Measurements from ENCODE around the gene PDE11A.

DNA sequence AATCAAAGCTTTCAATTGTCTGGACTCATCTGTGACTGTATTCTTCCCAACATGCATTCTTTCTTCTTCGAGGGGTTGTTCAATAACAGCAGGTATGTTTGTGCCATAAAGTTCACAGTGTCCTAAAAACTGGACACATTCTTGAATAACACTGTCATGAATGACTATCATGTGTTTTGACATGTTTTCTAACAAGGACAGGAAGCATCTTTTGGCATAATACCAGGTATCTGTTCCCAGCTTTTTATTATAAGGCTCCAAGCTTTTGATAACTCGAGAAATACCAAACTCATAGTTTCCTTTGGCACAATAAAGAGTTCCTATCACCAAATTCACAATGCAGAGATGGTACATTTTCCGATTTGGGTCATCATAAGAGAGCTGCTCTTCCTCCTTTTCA lies 455.8 kb downstream of the PDE11A start:
- TF ChIP-seq SNAI2 (CRISPR knock-in tag; IDR thresholded peaks at IDR 0.05) (no peak), ZNF70 (CRISPR knock-in tag; IDR thresholded peaks at IDR 0.05) (no peak), OSR1 (CRISPR knock-in tag; IDR thresholded peaks at IDR 0.05) (no peak), CSDC2 (CRISPR knock-in tag; IDR thresholded peaks at IDR 0.05) (no peak), BACH2 (CRISPR knock-in tag; IDR thresholded peaks at IDR 0.05; ENCODE audit: borderline replicate concordance) (no peak)
- TF ChIP-seq, protein P1, sequence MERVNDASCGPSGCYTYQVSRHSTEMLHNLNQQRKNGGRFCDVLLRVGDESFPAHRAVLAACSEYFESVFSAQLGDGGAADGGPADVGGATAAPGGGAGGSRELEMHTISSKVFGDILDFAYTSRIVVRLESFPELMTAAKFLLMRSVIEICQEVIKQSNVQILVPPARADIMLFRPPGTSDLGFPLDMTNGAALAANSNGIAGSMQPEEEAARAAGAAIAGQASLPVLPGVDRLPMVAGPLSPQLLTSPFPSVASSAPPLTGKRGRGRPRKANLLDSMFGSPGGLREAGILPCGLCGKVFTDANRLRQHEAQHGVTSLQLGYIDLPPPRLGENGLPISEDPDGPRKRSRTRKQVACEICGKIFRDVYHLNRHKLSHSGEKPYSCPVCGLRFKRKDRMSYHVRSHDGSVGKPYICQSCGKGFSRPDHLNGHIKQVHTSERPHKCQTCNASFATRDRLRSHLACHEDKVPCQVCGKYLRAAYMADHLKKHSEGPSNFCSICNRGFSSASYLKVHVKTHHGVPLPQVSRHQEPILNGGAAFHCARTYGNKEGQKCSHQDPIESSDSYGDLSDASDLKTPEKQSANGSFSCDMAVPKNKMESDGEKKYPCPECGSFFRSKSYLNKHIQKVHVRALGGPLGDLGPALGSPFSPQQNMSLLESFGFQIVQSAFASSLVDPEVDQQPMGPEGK (CRISPR knock-in tag; IDR thresholded peaks at IDR 0.05; ENCODE audit: borderline replicate concordance), result no peak
- TF ChIP-seq, protein P2, sequence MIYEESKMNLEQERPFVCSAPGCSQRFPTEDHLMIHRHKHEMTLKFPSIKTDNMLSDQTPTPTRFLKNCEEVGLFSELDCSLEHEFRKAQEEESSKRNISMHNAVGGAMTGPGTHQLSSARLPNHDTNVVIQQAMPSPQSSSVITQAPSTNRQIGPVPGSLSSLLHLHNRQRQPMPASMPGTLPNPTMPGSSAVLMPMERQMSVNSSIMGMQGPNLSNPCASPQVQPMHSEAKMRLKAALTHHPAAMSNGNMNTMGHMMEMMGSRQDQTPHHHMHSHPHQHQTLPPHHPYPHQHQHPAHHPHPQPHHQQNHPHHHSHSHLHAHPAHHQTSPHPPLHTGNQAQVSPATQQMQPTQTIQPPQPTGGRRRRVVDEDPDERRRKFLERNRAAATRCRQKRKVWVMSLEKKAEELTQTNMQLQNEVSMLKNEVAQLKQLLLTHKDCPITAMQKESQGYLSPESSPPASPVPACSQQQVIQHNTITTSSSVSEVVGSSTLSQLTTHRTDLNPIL (CRISPR knock-in tag; IDR thresholded peaks at IDR 0.05; ENCODE audit: low read depth), result no peak
